H1 (cell line): Measurements from ENCODE around the gene MED19. TPM values are rescaled to one million over a fixed set of nuclear protein-coding genes. Genes with fewer than 3 reads are reported as not detected.

Experiments used
- BACH1 ChIP-seq: IDR thresholded peaks from 2 replicates; pipeline ENCODE4 v1.6.1; 2012; ENCODE audit warnings: low read length, improper control_type of control experiment
- CEBPB ChIP-seq: IDR thresholded peaks from 2 replicates; pipeline ENCODE4 v1.6.1; 2012; ENCODE audit warnings: low read depth, low read length
- CHD2 ChIP-seq: IDR thresholded peaks from 2 replicates; pipeline ENCODE4 v1.6.1; 2012; ENCODE audit warnings: low read length, improper control_type of control experiment
- CREB1 ChIP-seq: IDR thresholded peaks from 2 replicates; pipeline ENCODE4 v1.6.1; 2012; ENCODE audit warnings: inconsistent platforms
- CTCF ChIP-seq, 3 experiments: IDR thresholded peaks; 1 replicate in 2 of 3; 2 replicates in 1 of 3; pipeline versions ENCODE4 v1.5.1 to v1.6.1; 2011; ENCODE audit warnings: low read length in 3 of 3, mild to moderate bottlenecking in 3 of 3, inconsistent platforms in 2 of 3, low read depth in 1 of 3, moderate library complexity in 1 of 3; ENCODE audit not compliant: insufficient read depth in 1 of 3; ENCODE audit errors: control extremely low read depth in 1 of 3
- GABPA ChIP-seq: IDR thresholded peaks from 2 replicates; pipeline ENCODE4 v1.6.1; 2011; ENCODE audit warnings: mild to moderate bottlenecking, low read length, moderate library complexity, borderline replicate concordance; ENCODE audit not compliant: insufficient read depth
- GTF2F1 ChIP-seq: IDR thresholded peaks from 2 replicates; pipeline ENCODE4 v1.6.1; 2012; ENCODE audit warnings: low read depth, low read length, improper control_type of control experiment, borderline replicate concordance
- HDAC2 ChIP-seq, 2 experiments: fragments of 300-600 bp in 1 of 2; sonication (generic) in 1 of 2; IDR thresholded peaks; 2 replicates each; pipeline ENCODE4 v1.6.1; 2011 to 2012; ENCODE audit warnings: low read depth in 2 of 2, low read length in 2 of 2, mild to moderate bottlenecking in 2 of 2, moderate library complexity in 2 of 2, borderline replicate concordance in 1 of 2, inconsistent platforms in 1 of 2
- JUN ChIP-seq: IDR thresholded peaks from 2 replicates; pipeline ENCODE4 v1.6.1; 2011; ENCODE audit warnings: low read depth, mild to moderate bottlenecking, improper control_type of control experiment, low read length
- KDM4A ChIP-seq: IDR thresholded peaks from one replicate; pipeline ENCODE4 v1.7.1; 2012; ENCODE audit warnings: low read depth, mild to moderate bottlenecking, moderate library complexity, low read length, inconsistent platforms; ENCODE audit not compliant: severe bottlenecking
- KDM5A ChIP-seq: fragments of 200-600 bp; IDR thresholded peaks from 2 replicates; pipeline ENCODE4 v1.7.1; 2012; ENCODE audit warnings: mild to moderate bottlenecking, low read length, inconsistent platforms, mixed read lengths
- NRF1 ChIP-seq: IDR thresholded peaks from 2 replicates; pipeline ENCODE4 v1.6.1; 2011; ENCODE audit warnings: mild to moderate bottlenecking, low read depth, low read length, improper control_type of control experiment
- POLR2A ChIP-seq, 2 experiments: IDR thresholded peaks; 1 replicate in 1 of 2; 2 replicates in 1 of 2; pipeline ENCODE4 v1.6.1; 2011; ENCODE audit warnings: low read depth in 2 of 2, low read length in 2 of 2, mild to moderate bottlenecking in 2 of 2; ENCODE audit errors: control extremely low read depth in 1 of 2
- POLR2AphosphoS5 ChIP-seq: IDR thresholded peaks from 2 replicates; pipeline ENCODE4 v1.6.1; 2011; ENCODE audit warnings: low read depth, low read length
- RFX5 ChIP-seq: IDR thresholded peaks from 2 replicates; pipeline ENCODE4 v1.6.1; 2011; ENCODE audit warnings: low read depth, low read length, improper control_type of control experiment, borderline replicate concordance
- RNF2 ChIP-seq: fragments of 200-900, 300-1000 bp; sonication (generic); IDR thresholded peaks from 2 replicates; pipeline ENCODE4 v1.7.1; 2016; ENCODE audit warnings: borderline replicate concordance, low read depth, mild to moderate bottlenecking, antibody characterized with exemption, low read length; ENCODE audit not compliant: poor library complexity, severe bottlenecking; ENCODE audit errors: missing control alignments
- SIX5 ChIP-seq: IDR thresholded peaks from 2 replicates; pipeline ENCODE4 v1.6.1; 2011; ENCODE audit warnings: mild to moderate bottlenecking, low read depth, low read length
- SP4 ChIP-seq: IDR thresholded peaks from 2 replicates; pipeline ENCODE4 v1.6.1; 2012; ENCODE audit warnings: low read length, inconsistent platforms
- TAF1 ChIP-seq: IDR thresholded peaks from 2 replicates; pipeline ENCODE4 v1.6.1; 2011; ENCODE audit warnings: mild to moderate bottlenecking, low read depth, low read length
- TBP ChIP-seq: IDR thresholded peaks from 2 replicates; pipeline ENCODE4 v1.6.1; 2011; ENCODE audit warnings: low read depth, low read length, improper control_type of control experiment
- ZNF274 ChIP-seq: IDR thresholded peaks from 2 replicates; pipeline ENCODE4 v1.7.0; 2012; ENCODE audit warnings: low read length, borderline replicate concordance; ENCODE audit errors: extremely low read depth
- polyA plus RNA-seq, 7 experiments: library from polyadenylated mRNA; depleted of rRNA in 3 of 7; stranded (reverse) in 5 of 7; unstranded in 2 of 7; fragments of >200 nt in 5 of 7; fragments of 200-250 nt in 2 of 7; gene quantifications; 1 replicate in 5 of 7; 2 replicates in 1 of 7; 4 replicates in 1 of 7; pipeline versions ENCODE4 v1.2.1 to v1.2.3, GENCODE V29; 2011 to 2013; ENCODE audit warnings: missing spikeins in 2 of 7, mixed read lengths in 2 of 7
- total RNA-seq: library from RNA; stranded (reverse); fragmentation: NEBNext Ultra II Directional; extraction: Animal tissue kit (Norgen Biotek cat#: 25700); gene quantifications from 2 replicates; pipeline ENCODE4 v1.2.1, GENCODE V29; 2021
- TF ChIP-seq, protein P1 (sequence below): IDR thresholded peaks from 2 replicates; pipeline ENCODE4 v1.6.1; 2012; ENCODE audit warnings: inconsistent platforms

The MED19 gene
- total and polyA plus RNA-seq, 2 of the 8 experiments (the other 6 are each of a cell fraction or from before 2014, with no cell fraction given): 19.4 to 35.4 TPM

GRCh38 chr11:57667736-57668433 lies 44.1 kb downstream of the MED19 start, which contains the start of gene ZDHHC5 (continued):
- TF ChIP-seq CTCF (IDR thresholded peaks at IDR 0.05; ENCODE audit: control extremely low read depth in 1 of 3, insufficient read depth in 1 of 3, low read depth in 1 of 3, low read length in 3 of 3) (peak; percentile 14 to 46 (median 37); a peak in 2 of 4 replicates), GABPA (peak; percentile 82), ZNF274 (no peak), TAF1 (peak; percentile 87), JUN (no peak), HDAC2 (IDR thresholded peaks at IDR 0.05; ENCODE audit: borderline replicate concordance in 1 of 2, low read depth in 2 of 2, low read length in 2 of 2) (no peak; a peak in 1 of 4 replicates), NRF1 (0 out of 2 replicates have a peak, but pooled peaks have one; percentile 15), GTF2F1 (peak; percentile 80; the same call in 1 of the 2 replicates), CHD2 (peak; percentile 92), POLR2AphosphoS5 (peak; percentile 78), KDM5A (0 out of 2 replicates have a peak, but pooled peaks have one; percentile 20), POLR2A (IDR thresholded peaks at IDR 0.05; ENCODE audit: control extremely low read depth in 1 of 2, low read depth in 2 of 2, low read length in 2 of 2) (peak; percentile 20 to 92; a peak in 2 of 3 replicates), RNF2 (no peak), TBP (peak; percentile 64), CREB1 (peak; percentile 58; the same call in 1 of the 2 replicates), RFX5 (no peak), KDM4A (peak; percentile 69), SIX5 (no peak), BACH1 (peak; percentile 55; the same call in 1 of the 2 replicates), CEBPB (no peak), SP4 (no peak)
- TF ChIP-seq, protein P1, sequence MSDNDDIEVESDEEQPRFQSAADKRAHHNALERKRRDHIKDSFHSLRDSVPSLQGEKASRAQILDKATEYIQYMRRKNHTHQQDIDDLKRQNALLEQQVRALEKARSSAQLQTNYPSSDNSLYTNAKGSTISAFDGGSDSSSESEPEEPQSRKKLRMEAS: peak; percentile 76
